Retinal pigment epithelial cell (primary cell): ENCODE measurements around the gene NDUFB1.
A peak's percentile ranks its signal among the peaks of the same experiment; 100 is the strongest.

Source experiments
- DNase-seq: peaks from one replicate; pipeline ENCODE4 v3.0.0-alpha.2; 2010; ENCODE audit warnings: low read depth
- H3K4me3 ChIP-seq: 2 replicates; pipeline ENCODE4 v1.5.1; 2011; ENCODE audit warnings: mild to moderate bottlenecking, low read length, control low read depth, moderate library complexity
- CTCF ChIP-seq: conservative IDR thresholded peaks from 2 replicates; pipeline ENCODE4 v1.5.1; 2011; ENCODE audit warnings: low read depth, low read length, control low read depth, inconsistent platforms

NDUFB1 gene

GRCh38 chr14:92121207-92121669 lies 268 bp downstream of the NDUFB1 start:
- no peak for TF ChIP-seq CTCF
- H3K4me3 ChIP-seq: peak overlapping the region; percentile 95
- DNase-seq: no peak

- no peak for DNase-seq
- TF ChIP-seq CTCF: no peak
- no peak overlapping the region for H3K4me3 ChIP-seq
Measured at GRCh38 chr14:92109490-92109889, 12.0 kb downstream of the NDUFB1 start.

- no peak overlapping the region for H3K4me3 ChIP-seq
- no peak for DNase-seq
- no peak for TF ChIP-seq CTCF
Measured at GRCh38 chr14:92108345-92109254, 12.9 kb downstream of the NDUFB1 start.

GRCh38 chr14:92106143-92106926 lies 15.2 kb downstream of the NDUFB1 start, which contains the start of gene ATXN3:
Gene ATXN3, minus strand, starts transcription at chr14:92106582. Its CDS starts 30 bp downstream, at chr14:92106552.
- peak; percentile 95 for DNase-seq
- peak; percentile 84 for TF ChIP-seq CTCF

GRCh38 chr14:92105893-92106142 lies 15.7 kb downstream of the NDUFB1 start:
- no peak for TF ChIP-seq CTCF
- H3K4me3 ChIP-seq: peak overlapping the region; percentile 98
- DNase-seq: no peak

More at GRCh38 chr14:92106143-92106926, 15.2 kb downstream of the NDUFB1 start, which contains the start of gene ATXN3:
- peak within 1 kb of the TSS; percentile 98 for H3K4me3 ChIP-seq

GRCh38 chr14:92105073-92105892 lies 16.2 kb downstream of the NDUFB1 start:
- no peak for TF ChIP-seq CTCF
- H3K4me3 ChIP-seq: peak overlapping the region; percentile 98
- DNase-seq: no peak
